ENCODE results near the gene HOGA1.

DNA sequence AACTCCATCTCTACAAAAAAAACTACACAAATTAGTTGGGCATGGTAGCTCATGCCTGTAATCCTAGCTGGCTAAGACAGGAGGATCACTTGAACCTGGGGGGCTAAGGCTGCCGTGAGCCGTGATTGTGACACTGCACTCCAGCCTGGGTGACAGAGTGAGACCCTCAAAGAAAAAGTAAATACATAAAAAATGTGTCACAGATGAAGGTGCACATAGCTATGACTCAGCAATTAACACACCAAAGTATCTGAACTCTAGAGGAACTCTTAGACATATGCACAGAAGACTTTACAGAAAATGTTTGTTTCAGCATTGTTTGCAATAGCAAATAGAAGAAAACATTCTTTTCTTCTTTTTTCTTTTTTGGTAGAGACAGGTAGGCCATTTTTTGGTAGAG is 13.6 kb downstream of the HOGA1 start:
- TF ChIP-seq, protein P1, sequence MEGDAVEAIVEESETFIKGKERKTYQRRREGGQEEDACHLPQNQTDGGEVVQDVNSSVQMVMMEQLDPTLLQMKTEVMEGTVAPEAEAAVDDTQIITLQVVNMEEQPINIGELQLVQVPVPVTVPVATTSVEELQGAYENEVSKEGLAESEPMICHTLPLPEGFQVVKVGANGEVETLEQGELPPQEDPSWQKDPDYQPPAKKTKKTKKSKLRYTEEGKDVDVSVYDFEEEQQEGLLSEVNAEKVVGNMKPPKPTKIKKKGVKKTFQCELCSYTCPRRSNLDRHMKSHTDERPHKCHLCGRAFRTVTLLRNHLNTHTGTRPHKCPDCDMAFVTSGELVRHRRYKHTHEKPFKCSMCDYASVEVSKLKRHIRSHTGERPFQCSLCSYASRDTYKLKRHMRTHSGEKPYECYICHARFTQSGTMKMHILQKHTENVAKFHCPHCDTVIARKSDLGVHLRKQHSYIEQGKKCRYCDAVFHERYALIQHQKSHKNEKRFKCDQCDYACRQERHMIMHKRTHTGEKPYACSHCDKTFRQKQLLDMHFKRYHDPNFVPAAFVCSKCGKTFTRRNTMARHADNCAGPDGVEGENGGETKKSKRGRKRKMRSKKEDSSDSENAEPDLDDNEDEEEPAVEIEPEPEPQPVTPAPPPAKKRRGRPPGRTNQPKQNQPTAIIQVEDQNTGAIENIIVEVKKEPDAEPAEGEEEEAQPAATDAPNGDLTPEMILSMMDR (IDR thresholded peaks at IDR 0.05): no peak
- TF ChIP-seq NFYB (CRISPR knock-in tag; conservative IDR thresholded peaks at IDR 0.05; ENCODE audit: low read depth) (no peak), GABPB1 (CRISPR knock-in tag; IDR thresholded peaks at IDR 0.05) (no peak), CREM (CRISPR knock-in tag; IDR thresholded peaks at IDR 0.05) (no peak)
- TF ChIP-seq, protein P2, sequence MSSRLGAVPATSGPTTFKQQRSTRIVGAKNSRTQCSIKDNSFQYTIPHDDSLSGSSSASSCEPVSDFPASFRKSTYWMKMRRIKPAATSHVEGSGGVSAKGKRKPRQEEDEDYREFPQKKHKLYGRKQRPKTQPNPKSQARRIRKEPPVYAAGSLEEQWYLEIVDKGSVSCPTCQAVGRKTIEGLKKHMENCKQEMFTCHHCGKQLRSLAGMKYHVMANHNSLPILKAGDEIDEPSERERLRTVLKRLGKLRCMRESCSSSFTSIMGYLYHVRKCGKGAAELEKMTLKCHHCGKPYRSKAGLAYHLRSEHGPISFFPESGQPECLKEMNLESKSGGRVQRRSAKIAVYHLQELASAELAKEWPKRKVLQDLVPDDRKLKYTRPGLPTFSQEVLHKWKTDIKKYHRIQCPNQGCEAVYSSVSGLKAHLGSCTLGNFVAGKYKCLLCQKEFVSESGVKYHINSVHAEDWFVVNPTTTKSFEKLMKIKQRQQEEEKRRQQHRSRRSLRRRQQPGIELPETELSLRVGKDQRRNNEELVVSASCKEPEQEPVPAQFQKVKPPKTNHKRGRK (CRISPR knock-in tag; IDR thresholded peaks at IDR 0.05; ENCODE audit: borderline replicate concordance): no peak
